K562 (cell line): Measurements from ENCODE around the gene NOSTRIN. TPM values are rescaled to one million over a fixed set of nuclear protein-coding genes. Genes with fewer than 3 reads are reported as not detected.

Experiments
- FOS ChIP-seq: IDR thresholded peaks from 3 replicates; pipeline ENCODE4 v1.6.1; 2011; ENCODE audit not compliant: insufficient read length; ENCODE audit errors: extremely low read depth
- KDM1A ChIP-seq, 2 experiments: fragments of 450-650 bp; IDR thresholded peaks; 2 replicates each; pipeline ENCODE4 v1.6.1; 2016; ENCODE audit warnings: mild to moderate bottlenecking in 2 of 2
- KLF1 ChIP-seq: fragments of 450-650 bp; IDR thresholded peaks from 2 replicates; pipeline ENCODE4 v1.6.1; 2016; ENCODE audit warnings: missing genetic modification characterization, missing compliant biosample characterization
- RERE ChIP-seq: sonication (generic); formaldehyde crosslinking; IDR thresholded peaks from 2 replicates; pipeline ENCODE4 v1.8.0; 2023; ENCODE audit warnings: missing genetic modification reagents, mild to moderate bottlenecking, borderline replicate concordance
- SMAD3 ChIP-seq: fragments of 450-650 bp; formaldehyde crosslinking; conservative IDR thresholded peaks from 2 replicates; pipeline ENCODE4 v1.4.0; 2020; ENCODE audit warnings: mild to moderate bottlenecking
- SNIP1 ChIP-seq: fragments of 450-650 bp; IDR thresholded peaks from 2 replicates; pipeline ENCODE4 v1.7.1; 2017; ENCODE audit warnings: low read depth, mild to moderate bottlenecking
- TCF7L2 ChIP-seq: fragments of 150-350 bp; IDR thresholded peaks from 2 replicates; pipeline ENCODE4 v1.6.1; 2016; ENCODE audit warnings: low read depth, mild to moderate bottlenecking, low read length, moderate library complexity
- ZBTB5 ChIP-seq: fragments of 450-650 bp; IDR thresholded peaks from 2 replicates; pipeline ENCODE4 v1.6.1; 2017; ENCODE audit warnings: antibody characterized with exemption
- ZNF184 ChIP-seq: sonication (generic); formaldehyde crosslinking; IDR thresholded peaks from 2 replicates; pipeline ENCODE4 v1.5.0; 2020; ENCODE audit warnings: missing genetic modification reagents
- ZNF639 ChIP-seq, 2 experiments: fragments of 200-800 bp in 1 of 2; sonication (Bioruptor generic) in 1 of 2; sonication (generic) in 1 of 2; formaldehyde crosslinking in 1 of 2; IDR thresholded peaks in 1 of 2; conservative IDR thresholded peaks in 1 of 2; 2 replicates each; pipeline versions ENCODE4 v1.5.0 to v1.6.1; 2016 to 2020; ENCODE audit warnings: missing compliant biosample characterization in 1 of 2, missing genetic modification characterization in 1 of 2, missing genetic modification reagents in 1 of 2
- ZNF707 ChIP-seq: fragments of 250-450 bp; sonication (Bioruptor Pico); conservative IDR thresholded peaks from 2 replicates; pipeline ENCODE4 v1.8.0; 2022; ENCODE audit warnings: inconsistent platforms, mild to moderate bottlenecking, moderate library complexity
- ZNF785 ChIP-seq: fragments of 250-450 bp; sonication (Bioruptor Pico); IDR thresholded peaks from 2 replicates; pipeline ENCODE4 v1.4.0; 2020; ENCODE audit warnings: mild to moderate bottlenecking
- polyA plus RNA-seq, 8 experiments: library from polyadenylated mRNA; depleted of rRNA in 4 of 8; stranded (reverse) in 5 of 8; unstranded in 3 of 8; fragments of >200 nt; fragmentation: Nextera tagmentation in 2 of 8; fragmentation: Illumina TruSeq in 1 of 8; extraction: Ambion mirVana in 2 of 8; extraction: Trizol in 1 of 8; gene quantifications; 2 replicates each; pipeline versions ENCODE4 v1.2.1 to v1.2.3, GENCODE V29; 2011 to 2014; ENCODE audit warnings: inconsistent platforms in 1 of 8, missing spikeins in 1 of 8
- total RNA-seq, 7 experiments: library from RNA; depleted of rRNA in 6 of 7; stranded (reverse); fragments of >200 nt in 6 of 7; fragmentation: Illumina TruSeq in 2 of 7; extraction: Trizol in 2 of 7; gene quantifications; 2 replicates each; pipeline versions ENCODE4 v1.2.1 to v1.2.3, GENCODE V29; 2011 to 2021; ENCODE audit warnings: low replicate concordance in 1 of 7

The NOSTRIN gene
- total and polyA plus RNA-seq, 9 of the 15 experiments (the other 6 are each of a cell fraction or from before 2014, with no cell fraction given), result 26.7 to 82.9 (median 56.3) TPM

- TF ChIP-seq RERE (CRISPR knock-in tag) (no peak), FOS (no peak), TCF7L2 (no peak), SNIP1 (no peak), KLF1 (tag) (no peak), ZBTB5 (no peak), ZNF707 (CRISPR knock-in tag) (0 out of 2 replicates have a peak, but pooled peaks have one; percentile 26), ZNF184 (CRISPR knock-in tag) (no peak), SMAD3 (CRISPR knock-in tag) (0 out of 2 replicates have a peak, but pooled peaks have one; percentile 43), ZNF785 (CRISPR knock-in tag) (no peak), ZNF639 (CRISPR knock-in tag; conservative IDR thresholded peaks at IDR 0.05 in 1 of 2, IDR thresholded peaks at IDR 0.05 in 1 of 2) (0 out of 4 replicates have a peak, but pooled peaks of 1 of the 2 experiments have one; percentile 28), KDM1A (IDR thresholded peaks at IDR 0.05) (peak in 1 of 2 experiments; percentile 29; a peak in 3 of 4 replicates)
Observed at GRCh38 chr2:168802859-168803725, 655 bp downstream of the NOSTRIN start (continued).
